OCI-LY1 (cell line): ENCODE data around the gene ASPSCR1.

ENCODE experiments used
- H2AFZ ChIP-seq: fragments of 200-600 bp; sonication (generic), shearing (Covaris generic); 2 replicates; pipeline ENCODE4 v1.6.0; 2014; ENCODE audit warnings: antibody characterized with exemption, mild to moderate bottlenecking, low read length
- H3F3A ChIP-seq: fragments of 200-600 bp; sonication (generic), shearing (Covaris generic); 2 replicates; pipeline ENCODE4 v1.6.0; 2014; ENCODE audit warnings: mild to moderate bottlenecking, antibody characterized with exemption, low read length, moderate library complexity; ENCODE audit not compliant: insufficient read depth
- H3K27ac ChIP-seq: fragments of 200-600 bp; sonication (generic); 2 replicates; pipeline ENCODE4 v1.5.1; 2014; ENCODE audit warnings: low read length, mixed run types, mild to moderate bottlenecking, low read depth; ENCODE audit not compliant: poor library complexity, severe bottlenecking
- H3K27me3 ChIP-seq: fragments of 200-600 bp; sonication (generic); 2 replicates; pipeline ENCODE4 v1.6.0; 2014; ENCODE audit warnings: antibody characterized with exemption, mild to moderate bottlenecking, low read length, moderate library complexity; ENCODE audit not compliant: insufficient read depth
- H3K36me3 ChIP-seq: fragments of 200-600 bp; sonication (generic); 2 replicates; pipeline ENCODE4 v1.6.1; 2014; ENCODE audit warnings: mild to moderate bottlenecking, antibody characterized with exemption, low read length, moderate library complexity, mixed read lengths; ENCODE audit not compliant: insufficient read depth
- H3K4me1 ChIP-seq: fragments of 200-600 bp; sonication (generic); 2 replicates; pipeline ENCODE4 v1.5.1; 2014; ENCODE audit warnings: mild to moderate bottlenecking, low read length, moderate library complexity; ENCODE audit not compliant: insufficient read depth, severe bottlenecking
- H3K4me2 ChIP-seq: fragments of 200-600 bp; sonication (generic), shearing (Covaris generic); 2 replicates; pipeline ENCODE4 v1.6.1; 2014; ENCODE audit warnings: low read length
- H3K4me3 ChIP-seq: fragments of 200-600 bp; sonication (generic); 2 replicates; pipeline ENCODE4 v1.5.1; 2014; ENCODE audit warnings: low read length, low read depth, mild to moderate bottlenecking, mixed read lengths; ENCODE audit not compliant: poor library complexity, severe bottlenecking
- H3K79me2 ChIP-seq: fragments of 200-600 bp; shearing (Covaris generic); 2 replicates; pipeline ENCODE4 v1.6.1; 2016; ENCODE audit warnings: mixed run types, low read length, mixed read lengths; ENCODE audit not compliant: insufficient read depth
- H3K9ac ChIP-seq: fragments of 200-600 bp; sonication (generic), shearing (Covaris generic); 2 replicates; pipeline ENCODE4 v1.6.1; 2014; ENCODE audit warnings: mild to moderate bottlenecking, low read length, mixed read lengths
- H3K9me2 ChIP-seq: fragments of 200-600 bp; sonication (generic), shearing (Covaris generic); 2 replicates; pipeline ENCODE4 v1.6.1; 2014; ENCODE audit warnings: low read depth, mild to moderate bottlenecking, low read length, mixed read lengths
- H3K9me3 ChIP-seq: fragments of 200-600 bp; shearing (Covaris generic); 2 replicates; pipeline ENCODE4 v1.6.1; 2014; ENCODE audit warnings: low read length, mixed read lengths
- H4K20me1 ChIP-seq: fragments of 200-600 bp; sonication (generic), shearing (Covaris generic); 2 replicates; pipeline ENCODE4 v1.6.0; 2016; ENCODE audit warnings: mild to moderate bottlenecking, low read length; ENCODE audit not compliant: insufficient read depth
- CTCF ChIP-seq: fragments of 200-600 bp; sonication (generic), shearing (Covaris generic); IDR thresholded peaks from 2 replicates; pipeline ENCODE4 v1.5.1; 2017; ENCODE audit warnings: mild to moderate bottlenecking, antibody characterized with exemption, low read length, moderate library complexity, mixed read lengths
- EZH2 ChIP-seq: fragments of 200-600 bp; sonication (generic), shearing (Covaris generic); IDR thresholded peaks from 2 replicates; pipeline ENCODE4 v1.8.0; 2017; ENCODE audit warnings: borderline replicate concordance, mixed run types, mild to moderate bottlenecking, antibody characterized with exemption, low read length, moderate library complexity, mixed read lengths

The ASPSCR1 gene

DNA sequence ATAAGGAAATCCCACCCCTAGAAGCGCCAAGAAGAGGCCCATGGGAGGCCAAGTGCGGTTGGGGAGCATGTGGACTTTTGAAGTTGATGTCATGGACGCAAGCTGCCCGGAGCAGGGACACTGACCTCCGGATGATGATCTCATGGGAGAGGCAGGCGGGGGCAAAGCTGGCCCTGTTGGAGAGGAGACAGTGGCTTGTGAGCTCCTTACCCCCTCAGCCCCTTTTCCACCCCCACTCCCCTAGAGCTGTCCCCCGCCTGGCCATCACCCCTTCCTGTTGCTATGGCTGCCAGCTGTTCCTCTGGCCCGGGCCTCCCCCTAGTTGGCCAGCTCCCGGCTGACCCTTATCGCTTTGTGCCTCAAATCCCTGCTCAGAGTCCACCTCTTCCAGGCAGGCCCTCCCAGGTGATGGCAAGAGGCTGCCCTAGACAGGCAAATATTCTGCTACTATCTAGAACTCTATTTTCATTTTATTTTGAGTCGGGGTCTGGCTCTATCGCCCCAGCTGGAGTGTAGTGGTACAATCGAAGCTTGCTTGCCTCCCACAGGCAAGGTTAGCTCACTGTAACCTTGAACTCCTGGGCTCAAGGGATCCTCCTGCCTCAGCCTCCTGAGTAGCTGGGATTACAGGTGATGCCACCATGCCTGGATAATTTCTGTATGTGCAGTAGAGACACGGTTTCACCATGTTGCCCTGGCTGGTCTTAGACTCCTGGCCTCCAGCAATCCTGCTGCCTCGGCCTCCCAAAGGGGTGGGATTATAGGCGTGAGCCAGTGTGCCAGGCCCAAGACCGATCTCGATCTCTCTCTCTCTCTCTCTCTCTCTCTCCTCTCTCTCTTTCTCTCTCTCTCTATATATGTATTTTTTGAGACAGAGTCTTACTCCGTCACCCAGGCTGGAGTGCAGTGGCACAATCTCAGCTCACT, 23.0 kb upstream of the ASPSCR1 start:
- H3K4me1 ChIP-seq = peaks cover 3% of the 10 kb centered on the region
- no peak overlapping the region for H3K9ac ChIP-seq
- H3K9me3 ChIP-seq = no peaks in the 10 kb centered on the region
- H3K36me3 ChIP-seq = no peaks in the 10 kb centered on the region
- no peaks in the 10 kb centered on the region for H3K9me2 ChIP-seq
- no peak for TF ChIP-seq EZH2
- no peak for TF ChIP-seq CTCF
- H3K4me2 ChIP-seq = no peak overlapping the region
- H2AFZ ChIP-seq = no peak overlapping the region
- peaks cover 14% of the 10 kb centered on the region; the same call in 1 of the 2 replicates for H3K27me3 ChIP-seq
- no peak overlapping the region for H3K4me3 ChIP-seq
- H3K79me2 ChIP-seq = no peaks in the 10 kb centered on the region
- H4K20me1 ChIP-seq = no peaks in the 10 kb centered on the region
- no peaks in the 10 kb centered on the region for H3F3A ChIP-seq
- no peak overlapping the region for H3K27ac ChIP-seq

GRCh38 chr17:81955058-81955681, 22.3 kb upstream of the ASPSCR1 start:
- no peak overlapping the region for H2AFZ ChIP-seq
- H4K20me1 ChIP-seq = no peaks in the 10 kb centered on the region
- H3K9me3 ChIP-seq = no peaks in the 10 kb centered on the region
- no peak for TF ChIP-seq EZH2
- TF ChIP-seq CTCF = no peak
- H3K79me2 ChIP-seq = no peaks in the 10 kb centered on the region
- peaks cover 9% of the 10 kb centered on the region for H3K4me1 ChIP-seq
- H3K27me3 ChIP-seq = peaks cover 15% of the 10 kb centered on the region; the same call in 1 of the 2 replicates
- H3K9ac ChIP-seq = no peak overlapping the region
- H3F3A ChIP-seq = no peaks in the 10 kb centered on the region
- no peaks in the 10 kb centered on the region for H3K36me3 ChIP-seq
- no peak overlapping the region for H3K27ac ChIP-seq
- no peaks in the 10 kb centered on the region for H3K9me2 ChIP-seq
- no peak overlapping the region for H3K4me2 ChIP-seq
- H3K4me3 ChIP-seq = no peak overlapping the region

GRCh38 chr17:81955756-81956544, 21.5 kb upstream of the ASPSCR1 start:
- H3K9me2 ChIP-seq = no peaks in the 10 kb centered on the region
- H3K4me3 ChIP-seq = no peak overlapping the region
- no peaks in the 10 kb centered on the region for H3K36me3 ChIP-seq
- H3K9ac ChIP-seq = no peak overlapping the region
- H4K20me1 ChIP-seq = no peaks in the 10 kb centered on the region
- no peaks in the 10 kb centered on the region for H3K9me3 ChIP-seq
- H3F3A ChIP-seq = no peaks in the 10 kb centered on the region
- H3K4me2 ChIP-seq = no peak overlapping the region
- no peak overlapping the region for H3K27ac ChIP-seq
- no peaks in the 10 kb centered on the region for H3K79me2 ChIP-seq
- no peak overlapping the region for H2AFZ ChIP-seq
- TF ChIP-seq EZH2 = no peak
- TF ChIP-seq CTCF = no peak
- peaks cover 10% of the 10 kb centered on the region for H3K4me1 ChIP-seq
- H3K27me3 ChIP-seq = peaks cover 20% of the 10 kb centered on the region; the same call in 1 of the 2 replicates
